Dermis microvascular lymphatic vessel endothelial cell (primary cell): ENCODE measurements around the gene ATRIP. TPM values are rescaled to one million over a fixed set of nuclear protein-coding genes. Genes with fewer than 3 reads are reported as not detected.
"Not testable (repeated sequence)": the region's sequence is repeated elsewhere in the genome, so short reads cannot be mapped to it uniquely, and the experiment has no call there.

Source experiments
- DNase-seq, 2 donors: peaks; one replicate each; pipeline versions ENCODE4 v3.0.0 to v3.0.0-alpha.2; 2010; ENCODE audit warnings: low read depth in 2 of 2
- total RNA-seq: library from RNA; depleted of rRNA; stranded (reverse); fragments of >200 nt; gene quantifications from 2 replicates; pipeline ENCODE4 v1.2.1, GENCODE V29; 2014

ATRIP gene
- total RNA-seq, 1 donor from 2014 or later: 4.9 TPM

- DNase-seq: peak; percentile 74 to 87
These were observed 10.6 kb upstream of the ATRIP start for GRCh38 chr3:48435774-48436476.

DNA sequence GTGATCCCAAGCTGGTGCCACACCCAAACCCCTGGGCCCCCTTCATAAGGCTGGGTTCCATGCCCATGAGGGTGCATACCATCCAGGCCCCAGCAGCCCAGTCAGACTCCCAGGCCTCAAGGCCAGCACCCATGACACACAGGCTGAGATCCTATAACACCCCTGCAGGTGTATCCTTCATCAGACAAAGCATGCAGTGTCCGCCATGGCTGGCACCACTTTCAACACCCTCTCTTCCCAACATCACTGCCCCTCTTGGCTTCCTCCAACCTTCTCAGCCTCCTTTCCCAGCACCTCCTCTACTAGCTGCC is 10.1 kb upstream of the ATRIP start:
- no peak for DNase-seq

DNA sequence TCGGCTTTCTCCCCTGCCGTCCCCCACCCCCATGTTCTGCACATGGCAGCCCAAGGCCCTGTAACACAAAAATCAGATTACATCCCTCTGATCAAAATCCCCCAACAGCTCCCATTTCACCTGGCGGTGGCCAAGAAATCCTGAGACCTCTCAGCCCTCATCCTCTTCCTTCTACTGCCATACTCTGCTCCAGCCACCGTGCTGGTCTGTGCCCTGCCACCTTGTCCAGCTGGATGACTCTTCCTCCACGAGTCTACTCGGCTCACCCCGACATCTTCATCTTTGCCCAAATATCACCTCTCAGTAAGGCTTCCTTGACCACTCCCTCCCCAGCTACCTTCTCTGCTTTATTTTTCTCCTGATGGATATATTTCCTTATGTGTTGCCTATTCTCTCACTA is 9.7 kb upstream of the ATRIP start:
- DNase-seq: no peak

DNA sequence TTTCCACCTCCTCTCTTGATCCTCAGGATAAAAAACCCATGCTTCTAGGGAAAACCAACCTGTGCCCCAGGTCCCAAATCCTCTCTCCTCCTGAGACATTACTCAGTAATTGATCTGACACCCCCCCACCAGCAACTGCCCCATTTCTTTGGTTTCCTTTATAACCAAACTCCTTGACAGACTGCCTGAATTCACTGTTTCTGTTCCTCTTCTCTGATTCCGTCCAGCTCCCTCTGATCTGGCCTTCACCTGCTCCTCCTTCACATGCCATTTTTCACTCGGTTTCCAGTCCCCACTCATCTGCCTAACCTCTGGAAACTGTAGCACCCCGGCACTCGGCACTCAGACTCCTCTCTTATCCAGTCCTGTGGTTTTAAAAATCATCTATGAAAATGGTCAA is 8.7 kb upstream of the ATRIP start:
- no peak for DNase-seq

DNA sequence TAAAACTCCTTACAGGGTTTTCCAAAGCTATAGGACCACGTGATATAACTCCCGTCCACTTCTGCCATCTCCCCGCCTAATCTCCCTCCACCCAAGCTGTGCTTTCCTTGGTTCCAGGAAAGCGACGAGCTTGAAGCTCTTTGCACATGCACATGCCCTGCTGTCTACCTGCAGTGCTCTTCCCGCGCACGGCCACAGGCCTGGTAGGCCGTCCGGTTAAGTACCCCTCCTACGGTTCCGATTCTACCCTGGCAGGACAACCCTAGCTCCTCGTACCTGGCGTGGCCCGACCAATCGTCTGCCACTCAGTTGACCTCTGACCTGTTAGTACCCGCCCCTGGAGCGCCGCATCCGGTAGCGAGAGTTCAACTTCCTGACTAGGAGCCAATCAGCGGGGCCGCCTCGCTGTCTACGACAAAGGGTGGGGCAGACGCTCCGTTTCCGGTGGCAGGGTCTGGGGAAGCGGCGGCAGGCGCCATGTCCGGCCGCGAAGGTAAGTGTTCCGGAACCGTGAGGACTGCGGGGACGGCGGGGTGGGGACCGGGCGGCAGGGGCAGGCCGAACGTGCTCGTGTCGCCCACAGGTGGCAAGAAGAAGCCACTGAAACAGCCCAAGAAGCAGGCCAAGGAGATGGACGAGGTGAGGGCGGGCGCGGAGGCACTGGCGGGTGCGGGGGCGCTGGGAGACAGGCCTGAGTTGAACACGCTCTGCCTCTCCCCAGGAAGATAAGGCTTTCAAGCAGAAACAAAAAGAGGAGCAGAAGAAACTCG is 6.5 kb upstream of the ATRIP start, which contains the start of the genes CCDC51 and TMA7:
Gene CCDC51 (minus strand): TSS at position 300 of the 770 bp plus-strand sequence. CDS start 4,991 bp downstream, outside the sequence.
Gene TMA7 (plus strand): TSS at position 438 of the 770 bp plus-strand sequence. CDS start 40 bp downstream, at position 478.
- DNase-seq: peak; percentile 91 to 97

- peak in 1 of 2 donors; percentile 41 for DNase-seq
These were observed 6.0 kb upstream of the ATRIP start for GRCh38 chr3:48440590-48440958.

DNA sequence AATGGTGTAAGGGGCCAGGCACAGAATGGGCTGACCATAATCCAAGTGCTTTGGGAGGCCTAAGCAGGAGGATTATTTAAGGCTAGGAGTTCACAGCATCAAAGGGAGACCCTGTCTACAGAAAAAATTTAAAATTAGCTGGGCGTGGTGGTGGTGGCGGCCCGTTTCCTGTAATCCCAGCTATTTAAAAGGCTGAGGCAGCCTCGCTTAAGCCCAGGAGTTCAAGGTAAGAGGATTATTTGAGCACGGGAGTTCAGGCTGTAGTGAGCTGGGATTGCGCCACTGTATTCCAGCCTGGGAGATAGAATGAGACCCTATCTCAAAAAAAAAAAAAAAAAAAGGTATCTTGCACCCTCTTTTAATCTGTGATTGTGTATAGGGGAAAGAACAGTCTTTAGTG is 4.6 kb upstream of the ATRIP start:
- no peak for DNase-seq

DNA sequence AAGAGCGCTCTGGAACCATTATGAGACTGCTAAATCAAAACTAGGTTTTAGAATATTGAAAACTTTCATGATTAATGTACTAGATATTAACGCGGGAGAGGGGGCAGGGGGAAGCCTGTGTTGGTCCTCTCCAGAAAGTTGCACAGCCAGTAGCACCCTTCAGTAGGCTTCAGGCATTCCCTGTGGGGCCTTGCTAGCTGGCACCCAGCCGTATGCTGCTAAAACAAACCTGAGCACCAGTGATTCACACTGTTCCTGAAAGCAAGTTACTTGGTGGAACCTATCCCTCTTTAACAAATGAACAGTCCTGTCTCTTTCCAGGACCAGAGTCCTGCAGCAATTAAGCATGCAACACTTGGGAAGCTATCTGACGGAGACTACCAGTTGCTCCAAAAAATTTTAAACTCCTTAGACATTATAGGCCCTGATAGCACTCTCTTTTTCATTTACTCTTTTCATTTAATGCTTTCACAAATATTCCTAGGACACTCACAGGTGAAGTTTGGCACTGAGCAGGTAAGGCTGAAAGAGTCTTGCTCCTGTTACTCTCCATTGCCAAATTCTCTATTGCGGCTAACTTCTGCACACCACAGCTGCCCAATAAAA is 1.2 kb upstream of the ATRIP start:
- no peak for DNase-seq

- DNase-seq: no peak
These were observed 503 bp upstream of the ATRIP start for GRCh38 chr3:48446043-48446424.

GRCh38 chr3:48451270-48451669 is 4.7 kb downstream of the ATRIP start:
- no peak for DNase-seq

- DNase-seq: no peak
These were observed 9.9 kb downstream of the ATRIP start for GRCh38 chr3:48456456-48456855.

DNA sequence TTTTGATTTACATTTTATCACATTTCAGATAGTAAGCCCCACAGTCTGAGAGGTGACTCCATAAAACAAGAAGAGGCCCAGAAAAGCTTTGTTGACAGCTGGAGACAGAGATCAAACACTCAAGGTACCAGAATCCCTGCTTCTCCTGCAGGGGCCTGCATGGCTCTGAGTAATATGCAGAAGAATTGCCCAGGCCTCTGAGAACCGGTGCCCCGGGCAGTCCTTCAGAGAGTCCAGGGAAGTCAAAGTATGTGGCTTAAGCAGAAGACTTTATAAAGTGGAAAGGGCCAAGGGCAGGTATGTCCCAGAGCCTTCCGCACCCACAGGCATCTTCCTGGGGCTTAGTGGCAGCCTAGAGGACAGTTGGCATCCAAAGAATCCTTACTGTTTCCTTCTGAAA is 12.8 kb downstream of the ATRIP start:
- no peak for DNase-seq

DNA sequence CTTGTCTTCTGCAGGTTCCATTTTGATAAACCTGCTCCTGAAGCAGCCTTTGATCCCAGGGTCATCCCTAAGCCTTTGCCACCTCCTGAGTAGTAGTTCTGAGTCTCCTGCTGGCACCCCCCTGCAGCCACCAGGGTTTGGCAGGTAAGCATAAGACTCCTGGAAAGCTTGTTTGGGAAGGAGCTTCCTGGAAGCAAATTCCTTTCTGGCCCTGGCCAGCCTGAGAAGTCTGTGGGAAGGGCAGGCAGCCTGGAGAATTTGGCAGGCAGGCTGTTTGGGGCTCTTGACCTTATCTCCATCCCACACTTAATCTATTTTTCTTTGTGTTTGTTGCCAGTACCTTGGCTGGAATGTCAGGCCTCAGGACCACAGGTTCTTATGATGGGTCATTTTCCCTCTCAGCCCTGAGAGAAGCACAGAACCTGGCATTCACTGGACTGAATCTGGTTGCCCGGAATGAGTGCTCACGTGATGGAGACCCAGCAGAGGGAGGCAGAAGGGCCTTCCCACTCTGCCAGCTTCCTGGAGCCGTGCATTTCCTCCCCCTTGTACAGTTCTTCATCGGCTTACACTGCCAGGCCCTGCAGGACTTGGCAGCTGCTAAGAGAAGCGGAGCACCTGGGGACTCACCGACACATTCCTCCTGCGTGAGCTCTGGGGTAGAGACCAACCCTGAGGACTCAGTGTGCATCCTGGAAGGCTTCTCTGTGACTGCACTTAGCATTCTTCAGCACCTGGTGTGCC is 13.4 kb downstream of the ATRIP start:
- no peak for DNase-seq

- DNase-seq: no peak
These were observed 14.0 kb downstream of the ATRIP start for GRCh38 chr3:48460517-48460902.

GRCh38 chr3:48461767-48462166 is 15.2 kb downstream of the ATRIP start:
- DNase-seq: not testable (repeated sequence)

DNA sequence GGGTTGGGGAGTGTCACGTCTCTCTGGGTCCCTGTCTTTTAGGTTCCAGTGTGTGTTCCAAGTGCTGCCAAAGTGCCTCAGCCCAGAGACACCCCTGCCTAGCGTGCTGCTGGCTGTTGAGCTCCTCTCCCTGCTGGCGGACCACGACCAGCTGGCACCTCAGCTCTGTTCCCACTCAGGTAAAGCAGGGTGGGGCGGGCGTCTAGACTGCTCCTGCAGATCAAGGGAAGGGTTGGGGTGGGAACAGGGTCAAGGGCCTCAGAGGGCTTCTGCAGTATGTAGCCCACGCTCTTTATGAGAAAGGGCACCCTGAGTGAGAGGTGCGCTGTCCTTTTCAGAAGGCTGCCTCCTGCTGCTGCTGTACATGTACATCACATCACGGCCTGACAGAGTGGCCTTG is 17.2 kb downstream of the ATRIP start:
- DNase-seq: no peak

DNA sequence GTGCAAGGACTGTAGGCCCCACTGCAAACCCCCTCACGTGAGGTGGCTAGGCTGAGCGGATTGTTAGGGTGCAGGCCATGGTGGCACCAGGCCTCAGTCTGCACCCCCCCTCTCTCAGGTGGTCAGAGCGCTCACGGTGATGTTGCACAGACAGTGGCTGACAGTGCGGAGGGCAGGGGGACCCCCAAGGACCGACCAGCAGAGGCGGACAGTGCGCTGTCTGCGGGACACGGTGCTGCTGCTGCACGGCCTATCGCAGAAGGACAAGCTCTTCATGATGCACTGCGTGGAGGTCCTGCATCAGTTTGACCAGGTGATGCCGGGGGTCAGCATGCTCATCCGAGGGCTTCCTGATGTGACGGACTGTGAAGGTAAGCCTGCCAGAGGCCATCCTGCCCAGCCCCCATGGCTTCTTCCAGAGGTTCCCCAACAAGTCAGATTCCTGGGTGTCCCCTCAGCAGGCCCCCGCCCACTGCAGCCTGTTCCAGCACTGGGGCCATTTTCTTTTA is 18.2 kb downstream of the ATRIP start:
- no peak for DNase-seq

- no peak for DNase-seq
These were observed 18.6 kb downstream of the ATRIP start for GRCh38 chr3:48465237-48465530.

DNA sequence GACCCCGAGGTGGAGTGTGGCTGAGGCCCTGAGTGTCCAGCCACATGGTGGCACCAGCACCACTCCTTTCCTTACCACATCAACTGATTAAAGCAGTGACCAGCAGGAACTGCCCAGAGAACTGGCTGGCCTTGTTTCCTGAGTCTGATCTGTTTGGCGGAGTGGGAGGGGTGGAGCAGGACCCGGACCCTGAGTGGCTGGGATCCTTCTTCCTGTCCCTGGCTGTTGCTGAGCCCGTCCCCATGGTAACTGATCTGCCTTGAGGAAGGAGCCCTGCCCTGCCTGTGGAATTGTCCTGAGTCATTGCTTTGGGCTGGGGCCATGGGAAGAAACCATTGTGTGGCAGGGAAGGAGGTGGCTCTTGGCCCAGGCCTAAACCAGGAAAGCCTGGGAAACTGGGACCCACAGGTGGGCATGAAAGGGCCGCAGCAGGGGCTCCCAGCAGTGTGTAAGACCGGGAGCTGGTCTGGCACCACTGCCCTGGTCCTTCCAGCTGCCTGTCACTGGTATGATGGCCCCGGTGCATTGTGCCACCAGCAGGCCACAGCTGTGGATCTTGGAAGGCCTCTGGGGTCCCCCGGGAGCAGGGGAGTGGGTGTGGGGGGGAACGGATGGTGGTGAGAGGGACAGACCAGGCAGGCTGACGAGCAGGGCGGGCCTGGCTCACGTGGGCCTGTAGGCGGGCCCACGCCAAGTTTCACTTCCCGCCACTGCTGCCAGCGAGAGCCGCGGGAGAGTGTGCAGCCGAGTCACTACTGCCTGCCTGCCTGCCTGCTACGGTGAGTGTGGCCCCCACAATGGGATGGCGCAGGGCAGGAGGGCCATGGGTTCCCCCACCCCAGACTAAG is 19.2 kb downstream of the ATRIP start:
- DNase-seq: peak; percentile 100

GRCh38 chr3:48466386-48467109 is 20.0 kb downstream of the ATRIP start:
- DNase-seq: peak in 1 of 2 donors; percentile 37
